HepG2 (cell line): ENCODE results near the gene MBOAT7. TPM values are rescaled to one million over a fixed set of nuclear protein-coding genes. Genes with fewer than 3 reads are reported as not detected.
"Not testable (repeated sequence)": the region's sequence is repeated elsewhere in the genome, so short reads cannot be mapped to it uniquely, and the experiment has no call there.

ENCODE experiments used
- ATAC-seq: fragments of 200-7000 bp; cut with Tn5 transposase; 3 replicates; pipeline ENCODE4 v1.9.1; 2020; ENCODE audit warnings: mild to moderate bottlenecking, moderate library complexity
- BruUV-seq: library from RNA; stranded (reverse); fragments of 400-500 nt; replicated peaks from 2 replicates; lab custom pipeline; 2021; lab: Mats Ljungman, UMichigan
- CTCF ChIA-PET: fragments of 300-600 bp; formaldehyde crosslinking; extraction: SDS; loops from one replicate; lab custom pipeline; 2021; ENCODE audit warnings: low total read pairs, inconsistent platforms, low intra/inter-chr PET ratio; lab: Yijun Ruan, JAX
- POLR2A ChIA-PET: fragments of 350-600 bp; sonication (Branson Sonifier 250); formaldehyde crosslinking; loops from one replicate; lab custom pipeline; 2020; ENCODE audit warnings: antibody characterized with exemption, inconsistent platforms; lab: Yijun Ruan, JAX
- DNase-seq: peaks from one replicate; pipeline ENCODE4 v3.0.0-alpha.2; 2015; ENCODE audit warnings: low spot score
- FAIRE-seq: peaks from 3 replicates; lab custom pipeline; 2011; peaks lifted over from hg19 to GRCh38; lab: Jason Lieb, UNC
- H2AFZ ChIP-seq: one replicate; pipeline ENCODE4 v1.6.1; 2011; ENCODE audit warnings: low read length, inconsistent platforms
- H3K27ac ChIP-seq: fragments of 300-600 bp; 3 replicates; pipeline ENCODE4 v1.8.0; 2011; ENCODE audit warnings: mixed run types, mild to moderate bottlenecking, mixed read lengths, low read length, inconsistent platforms; ENCODE audit not compliant: insufficient read depth; ENCODE audit errors: extremely low read length
- H3K27me3 ChIP-seq, 2 experiments: fragments of 200-600 bp in 1 of 2; 2 replicates in 1 of 2; 3 replicates in 1 of 2; pipeline versions ENCODE4 v1.6.0 to v1.8.0; 2011; ENCODE audit warnings: low read length in 2 of 2, mild to moderate bottlenecking in 2 of 2, moderate library complexity in 2 of 2, inconsistent platforms in 1 of 2; ENCODE audit not compliant: insufficient read depth in 2 of 2, control insufficient read depth in 1 of 2
- H3K36me3 ChIP-seq, 2 experiments: fragments of 200-600 bp in 1 of 2; replicated peaks in 1 of 2; 2 replicates in 1 of 2; 3 replicates in 1 of 2; pipeline versions ENCODE4 v1.5.1 to v1.8.0; 2011; ENCODE audit warnings: low read length in 2 of 2, inconsistent platforms in 1 of 2; ENCODE audit not compliant: insufficient read depth in 2 of 2, control insufficient read depth in 1 of 2
- H3K4me1 ChIP-seq: 2 replicates; pipeline ENCODE4 v1.5.1; 2012; ENCODE audit warnings: low read length, inconsistent platforms; ENCODE audit not compliant: insufficient read depth
- H3K4me2 ChIP-seq: 2 replicates; pipeline ENCODE4 v1.6.0; 2011; ENCODE audit warnings: low read depth, low read length, inconsistent platforms
- H3K4me3 ChIP-seq, 3 experiments: fragments of 200-600 bp in 1 of 3; sonication (generic), shearing (Covaris generic) in 1 of 3; replicated peaks in 1 of 3; 2 replicates each; pipeline ENCODE4 v1.5.1; 2011 to 2016; ENCODE audit warnings: low read length in 3 of 3, inconsistent platforms in 2 of 3, low read depth in 2 of 3, mild to moderate bottlenecking in 2 of 3, control low read depth in 1 of 3, mixed read lengths in 1 of 3; ENCODE audit not compliant: insufficient read depth in 1 of 3
- H3K79me2 ChIP-seq: one replicate; pipeline ENCODE4 v1.6.1; 2011; ENCODE audit warnings: low read length, inconsistent platforms; ENCODE audit not compliant: insufficient read depth
- H3K9ac ChIP-seq: 2 replicates; pipeline ENCODE4 v1.6.0; 2011; ENCODE audit warnings: mild to moderate bottlenecking, low read depth, low read length, inconsistent platforms; ENCODE audit not compliant: insufficient read depth
- H3K9me3 ChIP-seq: 2 replicates; pipeline ENCODE4 v1.5.1; 2012; ENCODE audit warnings: mild to moderate bottlenecking, low read length
- H4K20me1 ChIP-seq: 2 replicates; pipeline ENCODE4 v1.6.0; 2011; ENCODE audit warnings: inconsistent platforms, mild to moderate bottlenecking, low read length, moderate library complexity; ENCODE audit not compliant: insufficient read depth
- CENPBD1 ChIP-seq: sonication (generic); formaldehyde crosslinking; IDR thresholded peaks from 2 replicates; pipeline ENCODE4 v1.8.0; 2022; ENCODE audit warnings: missing genetic modification reagents, low read depth, mild to moderate bottlenecking, borderline replicate concordance
- NCOA1 ChIP-seq: sonication (generic); formaldehyde crosslinking; IDR thresholded peaks from 2 replicates; pipeline ENCODE4 v1.9.0; 2021; ENCODE audit warnings: missing genetic modification reagents
- SAP130 ChIP-seq: IDR thresholded peaks from 2 replicates; pipeline ENCODE4 v1.6.1; 2016; ENCODE audit warnings: low read depth
- SNRNP70 ChIP-seq: fragments of 200-400 bp; formaldehyde crosslinking; IDR thresholded peaks from 2 replicates; pipeline ENCODE4 v1.6.1; 2017; ENCODE audit warnings: mild to moderate bottlenecking, low read depth, low read length, moderate library complexity
- SRSF1 ChIP-seq: fragments of 200-400 bp; formaldehyde crosslinking; optimal IDR thresholded peaks from 2 replicates; pipeline ENCODE3; 2017; ENCODE audit warnings: mild to moderate bottlenecking, low read depth, low read length, moderate library complexity
- U2AF1 ChIP-seq: fragments of 200-400 bp; formaldehyde crosslinking; optimal IDR thresholded peaks from 2 replicates; pipeline ENCODE3; 2017; ENCODE audit warnings: mild to moderate bottlenecking, low read depth, low read length
- ZBTB7A ChIP-seq: sonication (generic); formaldehyde crosslinking; IDR thresholded peaks from 2 replicates; pipeline ENCODE4 v1.8.0; 2022; ENCODE audit warnings: mild to moderate bottlenecking, missing genetic modification reagents
- ZNF703 ChIP-seq: sonication (generic); formaldehyde crosslinking; IDR thresholded peaks from 2 replicates; pipeline ENCODE4 v1.5.1; 2020; ENCODE audit warnings: missing genetic modification reagents, mild to moderate bottlenecking, moderate library complexity, borderline replicate concordance
- WGBS: methylation state at CpG from one replicate; pipeline ENCODE4 v1.1.6; 2017; ENCODE audit warnings: low lambda C conversion rate; 5-methylcytosine and 5-hydroxymethylcytosine counted together
- in situ Hi-C: cut with HindIII; loops from 2 replicates; pipeline ENCODE4 v1.10.0; 2017; ENCODE audit warnings: low pct_unique_long_range_greater_than_20kb; ENCODE audit not compliant: extremely low pct_ligation_motif_present
- intact Hi-C: fragments of 100-400 bp; cut with micrococcal nuclease; formaldehyde crosslinking; loops from one replicate; pipeline ENCODE4 v1.10.0; 2022; ENCODE audit not compliant: unreplicated experiment
- polyA plus RNA-seq, 8 experiments: library from polyadenylated mRNA; depleted of rRNA in 3 of 8; stranded (reverse) in 7 of 8; unstranded in 1 of 8; fragments of >200 nt; fragmentation: Illumina TruSeq in 4 of 8; extraction: Trizol in 4 of 8; gene quantifications; 2 replicates each; pipeline versions ENCODE4 v1.2.1 to v1.2.3, GENCODE V29; 2011 to 2016; ENCODE audit warnings: low read depth in 4 of 8, missing spikeins in 1 of 8, mixed read lengths in 1 of 8; ENCODE audit not compliant: insufficient read depth in 1 of 8
- total RNA-seq, 5 experiments: library from RNA; depleted of rRNA; stranded (reverse); fragments of >200 nt; fragmentation: Illumina TruSeq; extraction: Trizol; gene quantifications; 2 replicates each; pipeline ENCODE4 v1.2.3, GENCODE V29; 2016; ENCODE audit warnings: low read depth in 1 of 5
- TF ChIP-seq, protein P1 (sequence below): sonication (generic); formaldehyde crosslinking; IDR thresholded peaks from 2 replicates; pipeline ENCODE4 v1.4.0; 2020; ENCODE audit warnings: missing genetic modification reagents
- TF ChIP-seq, protein P2 (sequence below): sonication (generic); formaldehyde crosslinking; IDR thresholded peaks from 2 replicates; pipeline ENCODE4 v1.9.0; 2021; ENCODE audit warnings: missing genetic modification reagents, borderline replicate concordance

The MBOAT7 gene
- total and polyA plus RNA-seq, 2 of the 13 experiments (the other 11 are each of a cell fraction or from before 2014, with no cell fraction given), result 22.2 to 25.5 TPM

DNA sequence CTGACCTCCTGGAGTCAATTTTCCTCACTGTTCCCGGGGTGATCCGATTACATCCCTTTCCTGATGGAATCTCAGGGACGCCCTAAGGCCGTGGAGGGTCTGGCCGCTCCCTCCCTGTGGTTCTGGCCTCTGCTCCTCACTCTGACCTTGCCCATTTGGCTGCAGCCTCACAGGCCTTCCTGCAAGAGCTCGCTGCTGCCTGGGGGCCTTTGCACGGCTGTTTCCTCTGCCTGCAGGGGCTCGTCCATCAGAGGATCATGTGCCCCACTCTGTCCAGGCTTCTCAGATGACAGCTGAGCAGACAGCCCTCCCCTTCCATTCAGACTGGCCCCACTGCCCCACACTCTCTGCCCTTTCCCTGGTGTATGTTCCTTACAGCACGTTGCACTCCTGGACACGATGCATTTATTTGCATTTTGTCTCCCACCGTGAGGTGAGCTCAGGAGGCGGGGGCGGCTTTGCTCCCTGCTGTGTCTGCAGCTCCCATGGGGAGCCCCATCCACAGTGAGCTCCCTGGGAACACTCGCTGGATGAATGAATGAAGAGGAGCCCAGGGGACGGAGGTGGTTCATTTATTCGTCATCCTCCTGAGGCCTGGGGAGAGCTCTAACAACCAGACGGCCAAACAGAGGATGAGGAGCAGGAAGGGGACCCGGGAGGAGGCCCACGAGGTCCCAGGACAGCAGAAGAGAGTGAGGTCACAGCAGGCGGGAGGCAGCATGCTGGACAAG is 28.3 kb upstream of the MBOAT7 start:
- FAIRE-seq, DNase-seq, H4K20me1 ChIP-seq, H2AFZ ChIP-seq, ATAC-seq, H3K4me2 ChIP-seq, H3K36me3 ChIP-seq, in situ Hi-C loops, intact Hi-C loops, H3K9me3 ChIP-seq, H3K79me2 ChIP-seq, H3K9ac ChIP-seq, CTCF ChIA-PET, H3K27ac ChIP-seq, H3K27me3 ChIP-seq, BruUV-seq: not testable (repeated sequence)
- peaks cover 21% of the 10 kb centered on the region for H3K4me1 ChIP-seq
- POLR2A ChIA-PET, result interaction anchor here (1.0 to 1.2 kb wide), 2 partner anchors 9 to 17 kb away, joined by 3 read pairs; no protein-coding TSS in a partner anchor
- peak; percentile 29; the same call in 1 of the 2 replicates for TF ChIP-seq SAP130 (CRISPR knock-in tag)
- H3K4me3 ChIP-seq, result peak overlapping the region in 1 of 3 experiments; percentile 28; a peak in 1 of 6 replicates
- WGBS, result 14% methylated on average over 14 of the region's 20 CpGs

GRCh38 chr19:54216869-54217268 is 27.5 kb upstream of the MBOAT7 start:
- Histone ChIP-seq H2AFZ (no peak overlapping the region), H3K27ac (no peak overlapping the region), H3K27me3 (peaks cover 1 to 6% of the 10 kb centered on the region in 2 experiments; a peak in 4 of 5 replicates), H3K79me2 (no peaks in the 10 kb centered on the region), H3K4me3 (no peak overlapping the region), H3K9me3 (no peaks in the 10 kb centered on the region), H3K36me3 (no peaks in the 10 kb centered on the region), H4K20me1 (no peaks in the 10 kb centered on the region), H3K4me2 (no peak overlapping the region), H3K4me1 (peaks cover 21% of the 10 kb centered on the region), H3K9ac (no peak overlapping the region)
- BruUV-seq, result no TSS peak
- intact Hi-C loops, result no loop called here
- in situ Hi-C loops, result no loop called here
- TF ChIP-seq SRSF1, result no peak
- no peak for TF ChIP-seq NCOA1 (CRISPR knock-in tag)
- TF ChIP-seq U2AF1, result no peak
- no peak for TF ChIP-seq ZNF703 (CRISPR knock-in tag)
- no peak for TF ChIP-seq SNRNP70
- no peak for TF ChIP-seq ZBTB7A (CRISPR knock-in tag)
- TF ChIP-seq, protein P1, sequence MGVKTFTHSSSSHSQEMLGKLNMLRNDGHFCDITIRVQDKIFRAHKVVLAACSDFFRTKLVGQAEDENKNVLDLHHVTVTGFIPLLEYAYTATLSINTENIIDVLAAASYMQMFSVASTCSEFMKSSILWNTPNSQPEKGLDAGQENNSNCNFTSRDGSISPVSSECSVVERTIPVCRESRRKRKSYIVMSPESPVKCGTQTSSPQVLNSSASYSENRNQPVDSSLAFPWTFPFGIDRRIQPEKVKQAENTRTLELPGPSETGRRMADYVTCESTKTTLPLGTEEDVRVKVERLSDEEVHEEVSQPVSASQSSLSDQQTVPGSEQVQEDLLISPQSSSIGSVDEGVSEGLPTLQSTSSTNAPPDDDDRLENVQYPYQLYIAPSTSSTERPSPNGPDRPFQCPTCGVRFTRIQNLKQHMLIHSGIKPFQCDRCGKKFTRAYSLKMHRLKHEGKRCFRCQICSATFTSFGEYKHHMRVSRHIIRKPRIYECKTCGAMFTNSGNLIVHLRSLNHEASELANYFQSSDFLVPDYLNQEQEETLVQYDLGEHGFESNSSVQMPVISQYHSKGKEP (CRISPR knock-in tag), result no peak
- no peak for TF ChIP-seq CENPBD1 (CRISPR knock-in tag)
- TF ChIP-seq, protein P2, sequence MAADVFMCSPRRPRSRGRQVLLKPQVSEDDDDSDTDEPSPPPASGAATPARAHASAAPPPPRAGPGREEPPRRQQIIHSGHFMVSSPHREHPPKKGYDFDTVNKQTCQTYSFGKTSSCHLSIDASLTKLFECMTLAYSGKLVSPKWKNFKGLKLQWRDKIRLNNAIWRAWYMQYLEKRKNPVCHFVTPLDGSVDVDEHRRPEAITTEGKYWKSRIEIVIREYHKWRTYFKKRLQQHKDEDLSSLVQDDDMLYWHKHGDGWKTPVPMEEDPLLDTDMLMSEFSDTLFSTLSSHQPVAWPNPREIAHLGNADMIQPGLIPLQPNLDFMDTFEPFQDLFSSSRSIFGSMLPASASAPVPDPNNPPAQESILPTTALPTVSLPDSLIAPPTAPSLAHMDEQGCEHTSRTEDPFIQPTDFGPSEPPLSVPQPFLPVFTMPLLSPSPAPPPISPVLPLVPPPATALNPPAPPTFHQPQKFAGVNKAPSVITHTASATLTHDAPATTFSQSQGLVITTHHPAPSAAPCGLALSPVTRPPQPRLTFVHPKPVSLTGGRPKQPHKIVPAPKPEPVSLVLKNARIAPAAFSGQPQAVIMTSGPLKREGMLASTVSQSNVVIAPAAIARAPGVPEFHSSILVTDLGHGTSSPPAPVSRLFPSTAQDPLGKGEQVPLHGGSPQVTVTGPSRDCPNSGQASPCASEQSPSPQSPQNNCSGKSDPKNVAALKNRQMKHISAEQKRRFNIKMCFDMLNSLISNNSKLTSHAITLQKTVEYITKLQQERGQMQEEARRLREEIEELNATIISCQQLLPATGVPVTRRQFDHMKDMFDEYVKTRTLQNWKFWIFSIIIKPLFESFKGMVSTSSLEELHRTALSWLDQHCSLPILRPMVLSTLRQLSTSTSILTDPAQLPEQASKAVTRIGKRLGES (CRISPR knock-in tag), result no peak
- no peak for FAIRE-seq
- 30% methylated on average over 6 of the region's 9 CpGs for WGBS
- CTCF ChIA-PET, result no interaction called here
- POLR2A ChIA-PET, result interaction anchor here (1.0 kb wide), 1 partner anchor 16 kb away, joined by 3 read pairs; no protein-coding TSS in a partner anchor
- DNase-seq, result no peak
- ATAC-seq, result peak; percentile 20; the same call in 2 of the 3 replicates
